M059J (cell line): ENCODE data around the gene EFNB2. TPM values are rescaled to one million over a fixed set of nuclear protein-coding genes. Genes with fewer than 3 reads are reported as not detected.
A peak's percentile ranks its signal among the peaks of the same experiment; 100 is the strongest.

Source experiments
- DNase-seq: peaks from one replicate; pipeline ENCODE4 v3.0.0-alpha.2; 2012; ENCODE audit warnings: low read depth
- total RNA-seq: library from RNA; depleted of rRNA; stranded (reverse); fragments of >200 nt; shearing (Covaris generic); gene quantifications from 2 replicates; pipeline ENCODE4 v1.2.3, GENCODE V29; 2014

The EFNB2 gene
- total RNA-seq, 1 experiment from 2014 or later = 32.2 TPM

- peak; percentile 51 for DNase-seq
These were observed 35.0 kb downstream of the EFNB2 start for GRCh38 chr13:106500445-106500844.

GRCh38 chr13:106499896-106500295 lies 35.6 kb downstream of the EFNB2 start:
- peak; percentile 59 for DNase-seq

- DNase-seq = peak; percentile 32
These were observed 36.3 kb downstream of the EFNB2 start for GRCh38 chr13:106499113-106499512.

- DNase-seq = no peak
These were observed 36.9 kb downstream of the EFNB2 start for GRCh38 chr13:106498571-106498970.

GRCh38 chr13:106498158-106498557 lies 37.3 kb downstream of the EFNB2 start:
- no peak for DNase-seq

- DNase-seq = no peak
These were observed 38.4 kb downstream of the EFNB2 start for GRCh38 chr13:106497079-106497478.

- no peak for DNase-seq
These were observed 39.1 kb downstream of the EFNB2 start for GRCh38 chr13:106496072-106496997.

- no peak for DNase-seq
These were observed 40.5 kb downstream of the EFNB2 start for GRCh38 chr13:106494936-106495335.

GRCh38 chr13:106494506-106494905 lies 41.0 kb downstream of the EFNB2 start:
- no peak for DNase-seq

- no peak for DNase-seq
These were observed 41.8 kb downstream of the EFNB2 start for GRCh38 chr13:106493533-106494220.

GRCh38 chr13:106492588-106493475 lies 42.6 kb downstream of the EFNB2 start:
- DNase-seq = no peak

- DNase-seq = no peak
These were observed 43.4 kb downstream of the EFNB2 start for GRCh38 chr13:106491928-106492587.

- no peak for DNase-seq
These were observed 44.0 kb downstream of the EFNB2 start for GRCh38 chr13:106491463-106491862.

GRCh38 chr13:106490569-106491321 lies 44.7 kb downstream of the EFNB2 start:
- DNase-seq = no peak

- DNase-seq = no peak
These were observed 45.5 kb downstream of the EFNB2 start for GRCh38 chr13:106489849-106490568.

GRCh38 chr13:106488686-106489085 lies 46.8 kb downstream of the EFNB2 start:
- no peak for DNase-seq

- DNase-seq = no peak
These were observed 47.4 kb downstream of the EFNB2 start for GRCh38 chr13:106488076-106488475.

GRCh38 chr13:106487129-106487528 lies 48.3 kb downstream of the EFNB2 start:
- no peak for DNase-seq

- DNase-seq = no peak
These were observed 49.2 kb downstream of the EFNB2 start for GRCh38 chr13:106486287-106486686.
